ENCODE results near the gene SFTPA1. TPM values are rescaled to one million over a fixed set of nuclear protein-coding genes. Genes with fewer than 3 reads are reported as not detected.
"Not testable (repeated sequence)": the region's sequence is repeated elsewhere in the genome, so short reads cannot be mapped to it uniquely, and the experiment has no call there.

Gene SFTPA1
- total RNA-seq, 4 donors from 2014 or later, result 0.95 TPM; not detected in 3

DNA sequence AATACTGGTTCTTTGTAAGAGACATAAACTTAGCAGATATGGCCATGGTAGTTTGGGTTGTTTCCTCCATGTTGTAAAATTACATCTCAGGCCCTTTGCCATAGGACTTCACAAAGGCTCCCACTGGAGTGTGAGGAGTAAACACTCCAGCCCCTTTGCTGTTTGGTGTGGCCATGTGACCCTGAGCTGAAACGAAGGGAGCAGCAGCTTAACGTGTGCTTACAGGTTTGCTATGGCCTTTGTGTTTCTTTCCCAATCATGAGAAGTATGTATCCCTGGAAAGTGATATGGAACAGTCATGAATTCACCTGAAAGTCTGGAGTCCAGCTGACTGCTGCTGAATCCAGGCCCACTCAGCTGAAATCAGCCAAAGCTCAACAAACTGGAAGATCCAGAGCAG is 23.8 kb upstream of the SFTPA1 start:
- no peak overlapping the region for H3K27ac ChIP-seq
- no peak for TF ChIP-seq POLR2A (IDR thresholded peaks at IDR 0.05)
- TF ChIP-seq, protein P1, sequence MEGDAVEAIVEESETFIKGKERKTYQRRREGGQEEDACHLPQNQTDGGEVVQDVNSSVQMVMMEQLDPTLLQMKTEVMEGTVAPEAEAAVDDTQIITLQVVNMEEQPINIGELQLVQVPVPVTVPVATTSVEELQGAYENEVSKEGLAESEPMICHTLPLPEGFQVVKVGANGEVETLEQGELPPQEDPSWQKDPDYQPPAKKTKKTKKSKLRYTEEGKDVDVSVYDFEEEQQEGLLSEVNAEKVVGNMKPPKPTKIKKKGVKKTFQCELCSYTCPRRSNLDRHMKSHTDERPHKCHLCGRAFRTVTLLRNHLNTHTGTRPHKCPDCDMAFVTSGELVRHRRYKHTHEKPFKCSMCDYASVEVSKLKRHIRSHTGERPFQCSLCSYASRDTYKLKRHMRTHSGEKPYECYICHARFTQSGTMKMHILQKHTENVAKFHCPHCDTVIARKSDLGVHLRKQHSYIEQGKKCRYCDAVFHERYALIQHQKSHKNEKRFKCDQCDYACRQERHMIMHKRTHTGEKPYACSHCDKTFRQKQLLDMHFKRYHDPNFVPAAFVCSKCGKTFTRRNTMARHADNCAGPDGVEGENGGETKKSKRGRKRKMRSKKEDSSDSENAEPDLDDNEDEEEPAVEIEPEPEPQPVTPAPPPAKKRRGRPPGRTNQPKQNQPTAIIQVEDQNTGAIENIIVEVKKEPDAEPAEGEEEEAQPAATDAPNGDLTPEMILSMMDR (IDR thresholded peaks at IDR 0.05), result no peak
- no peak for DNase-seq
- no peak overlapping the region for H3K4me3 ChIP-seq
- intact Hi-C loops (cut with DNase I; ENCODE audit: low total_unique reads), result no loop called here
- no peaks in the 10 kb centered on the region for H3K9me3 ChIP-seq
- H3K27me3 ChIP-seq, result no peaks in the 10 kb centered on the region
- H3K36me3 ChIP-seq, result no peaks in the 10 kb centered on the region
- H3K4me1 ChIP-seq, result no peaks in the 10 kb centered on the region

GRCh38 chr10:79588800-79589199 is 21.9 kb upstream of the SFTPA1 start:
- no peak for DNase-seq
- H3K27me3 ChIP-seq, result no peaks in the 10 kb centered on the region
- no peak for TF ChIP-seq POLR2A (IDR thresholded peaks at IDR 0.05)
- TF ChIP-seq, protein P1 (IDR thresholded peaks at IDR 0.05), result no peak
- no peak overlapping the region for H3K27ac ChIP-seq
- intact Hi-C loops (cut with DNase I; ENCODE audit: low total_unique reads), result no loop called here
- H3K4me1 ChIP-seq, result no peaks in the 10 kb centered on the region
- H3K36me3 ChIP-seq, result no peaks in the 10 kb centered on the region
- H3K9me3 ChIP-seq, result no peaks in the 10 kb centered on the region
- no peak overlapping the region for H3K4me3 ChIP-seq

GRCh38 chr10:79593377-79593776 is 17.4 kb upstream of the SFTPA1 start:
- Histone ChIP-seq H3K9me3 (no peaks in the 10 kb centered on the region), H3K27ac (no peak overlapping the region), H3K36me3 (no peaks in the 10 kb centered on the region), H3K27me3 (no peaks in the 10 kb centered on the region), H3K4me3 (no peak overlapping the region), H3K4me1 (no peaks in the 10 kb centered on the region)
- TF ChIP-seq, protein P1 (IDR thresholded peaks at IDR 0.05), result no peak
- TF ChIP-seq POLR2A (IDR thresholded peaks at IDR 0.05), result no peak
- no peak for DNase-seq
- intact Hi-C loops (cut with DNase I; ENCODE audit: low total_unique reads), result no loop called here

DNA sequence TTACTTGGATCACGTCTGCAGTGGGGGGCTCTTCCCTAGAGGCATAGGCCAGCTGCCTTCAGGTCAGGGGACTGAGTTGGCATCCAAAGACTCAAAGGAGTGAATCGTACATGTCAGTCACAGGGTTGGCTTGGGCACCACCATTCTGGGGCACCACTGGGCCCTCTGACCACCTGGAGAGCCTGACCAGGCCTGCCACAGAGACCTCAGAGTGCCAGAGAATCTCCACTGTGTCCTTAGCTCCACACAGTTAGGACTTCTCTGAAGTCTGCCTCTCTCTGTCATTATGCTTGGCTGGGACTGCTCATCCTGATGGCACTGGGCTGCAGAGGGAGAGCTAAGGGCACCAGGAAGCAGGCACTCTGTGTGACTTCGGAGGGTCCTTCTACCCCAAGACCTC is 16.2 kb upstream of the SFTPA1 start:
- H3K36me3 ChIP-seq; H3K27ac ChIP-seq; H3K4me3 ChIP-seq; H3K9me3 ChIP-seq; DNase-seq; H3K4me1 ChIP-seq; H3K27me3 ChIP-seq; intact Hi-C loops (cut with DNase I; ENCODE audit: low total_unique reads): not testable (repeated sequence)

DNA sequence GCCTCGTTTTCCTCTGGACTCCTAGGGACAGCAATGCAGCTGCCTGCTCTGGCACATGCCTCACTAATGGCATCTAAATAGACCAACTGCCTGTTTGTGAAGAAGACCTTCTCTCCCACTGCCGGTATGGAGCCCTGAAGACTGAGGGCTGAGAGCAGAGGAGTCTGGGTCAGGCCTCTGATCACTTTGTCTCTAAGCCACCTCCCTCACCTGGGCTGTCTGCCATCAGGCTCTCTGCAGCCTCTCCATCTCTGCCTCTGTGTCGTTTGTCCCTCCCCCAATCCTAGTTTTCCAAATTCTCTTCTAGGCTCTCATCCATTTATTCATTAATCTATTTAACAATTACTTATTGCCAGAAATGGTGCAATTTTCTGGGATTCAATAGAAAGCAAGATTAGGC is 15.2 kb upstream of the SFTPA1 start:
- intact Hi-C loops (cut with DNase I; ENCODE audit: low total_unique reads), result no loop called here
- Histone ChIP-seq H3K27me3 (no peaks in the 10 kb centered on the region), H3K9me3 (no peaks in the 10 kb centered on the region), H3K36me3 (no peaks in the 10 kb centered on the region), H3K4me1 (no peaks in the 10 kb centered on the region), H3K27ac (no peak overlapping the region), H3K4me3 (no peak overlapping the region)
- DNase-seq, result no peak
- TF ChIP-seq POLR2A (IDR thresholded peaks at IDR 0.05), result no peak
- TF ChIP-seq, protein P1 (IDR thresholded peaks at IDR 0.05), result no peak

DNA sequence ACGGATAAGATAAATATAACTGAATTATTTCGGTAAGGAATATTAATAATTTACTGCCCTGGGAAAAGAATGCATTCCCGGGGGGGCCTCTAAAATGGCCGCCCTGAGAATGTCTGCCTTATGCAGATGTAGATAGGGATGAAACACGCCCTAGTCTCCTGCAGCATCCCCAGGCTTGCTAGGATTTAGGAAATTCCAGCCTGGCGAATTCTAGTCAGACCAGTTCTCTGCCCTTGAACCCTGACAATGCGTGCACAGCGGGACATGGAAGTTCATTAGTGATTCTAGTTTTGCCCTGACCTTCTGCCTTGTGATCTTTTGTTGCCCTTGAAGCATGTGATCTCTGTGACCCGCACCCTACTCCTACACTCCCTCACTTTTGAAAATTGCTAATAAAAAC is 11.1 kb upstream of the SFTPA1 start:
- H3K27ac ChIP-seq; H3K4me3 ChIP-seq; H3K27me3 ChIP-seq; DNase-seq; H3K36me3 ChIP-seq; H3K9me3 ChIP-seq; intact Hi-C loops (cut with DNase I; ENCODE audit: low total_unique reads); H3K4me1 ChIP-seq: not testable (repeated sequence)

Measured in uterus (tissue), 4 donors.